Subcutaneous adipose tissue (tissue), 4 donors: ENCODE results near the gene RAB40B. TPM values are rescaled to one million over a fixed set of nuclear protein-coding genes. Genes with fewer than 3 reads are reported as not detected.

Source experiments
- CTCF ChIP-seq: fragments of 450-650 bp; IDR thresholded peaks from one replicate; pipeline ENCODE4 v1.5.1; 2016; ENCODE audit warnings: low read depth, mild to moderate bottlenecking, control low read depth, antibody characterized with exemption, moderate library complexity
- total RNA-seq, 4 donors: library from RNA; depleted of rRNA; stranded (reverse); fragments of >200 nt; gene quantifications; one replicate each; pipeline ENCODE4 v1.1.0, GENCODE V29; 2016

The RAB40B gene
- total RNA-seq, 4 donors from 2014 or later, result 6.5 to 26.0 (median 8.5) TPM

- TF ChIP-seq CTCF, result no peak
Measured at GRCh38 chr17:82734987-82735866, 36.7 kb upstream of the RAB40B start, which contains the start of gene FN3K. TSS of gene FN3K (plus strand) at chr17:82735615. CDS start at chr17:82735637, 22 bp downstream.

GRCh38 chr17:82732118-82732743 lies 33.7 kb upstream of the RAB40B start:
- TF ChIP-seq CTCF, result no peak

GRCh38 chr17:82729479-82730260 lies 31.2 kb upstream of the RAB40B start:
- no peak for TF ChIP-seq CTCF

GRCh38 chr17:82726427-82726826 lies 27.9 kb upstream of the RAB40B start:
- TF ChIP-seq CTCF, result no peak

GRCh38 chr17:82723169-82723807 lies 24.8 kb upstream of the RAB40B start:
- TF ChIP-seq CTCF, result no peak

- TF ChIP-seq CTCF, result no peak
Measured at GRCh38 chr17:82722341-82723013, 24.0 kb upstream of the RAB40B start.
